HG03039 (cell line): Measurements from ENCODE around the gene ZNF385D.

Source experiments
- ATAC-seq: cut with Tn5 transposase; IDR thresholded peaks from one replicate; pipeline ENCODE4 v1.9.1; 2021; ENCODE audit warnings: mild to moderate bottlenecking, moderate library complexity; ENCODE audit not compliant: unreplicated experiment

The ZNF385D gene

DNA sequence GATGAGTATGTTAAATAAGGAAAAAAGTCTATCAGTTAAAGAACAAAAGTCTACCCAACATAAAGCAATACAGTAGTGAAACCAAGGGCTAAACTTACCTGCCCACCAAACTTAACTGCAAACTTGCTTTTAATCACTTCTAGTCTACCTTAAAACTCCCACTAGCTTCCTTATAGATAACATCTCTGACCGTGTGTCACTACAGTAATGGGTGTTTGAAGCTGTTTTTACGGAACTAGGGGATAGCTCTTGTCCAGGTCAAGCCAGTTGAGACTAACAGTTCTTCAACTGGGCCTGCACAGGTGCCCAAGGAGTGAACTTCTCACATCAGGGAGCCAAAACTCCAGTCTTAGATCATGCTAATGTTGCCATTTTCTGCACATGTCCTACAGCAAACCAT lies 132.3 kb downstream of the ZNF385D start:
- no peak for ATAC-seq

DNA sequence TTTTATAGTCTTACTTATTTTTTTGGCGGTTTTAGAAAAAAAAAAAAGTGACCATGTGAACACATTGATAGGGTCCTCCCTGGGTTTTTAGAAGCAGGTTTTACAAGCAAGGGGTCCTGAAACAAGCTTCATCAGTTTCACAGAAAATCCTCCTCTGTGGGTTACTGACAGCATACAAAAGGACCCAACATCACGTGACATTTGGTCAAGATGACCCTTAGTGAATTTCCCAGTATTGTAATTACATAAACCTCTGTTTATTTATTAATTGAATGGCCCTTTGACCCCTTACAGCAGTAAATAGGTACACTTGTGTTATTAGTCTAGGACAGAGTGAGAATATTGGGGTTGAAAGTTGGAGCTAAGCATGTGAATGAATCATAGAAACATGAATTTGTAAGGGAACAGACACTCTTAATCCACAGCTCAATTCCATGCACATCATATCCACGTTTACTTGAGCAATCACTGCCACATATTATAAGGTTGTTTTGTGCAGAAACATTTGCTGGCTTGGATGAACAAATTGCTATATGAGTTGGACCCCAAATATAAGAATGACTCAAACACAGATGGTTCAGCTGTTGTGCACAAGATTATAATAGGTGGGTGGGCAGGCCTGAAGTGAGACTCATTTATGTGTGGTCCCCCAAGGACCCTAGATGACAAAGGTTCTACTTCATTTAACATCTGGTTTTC lies 137.5 kb downstream of the ZNF385D start:
- ATAC-seq, result no peak

DNA sequence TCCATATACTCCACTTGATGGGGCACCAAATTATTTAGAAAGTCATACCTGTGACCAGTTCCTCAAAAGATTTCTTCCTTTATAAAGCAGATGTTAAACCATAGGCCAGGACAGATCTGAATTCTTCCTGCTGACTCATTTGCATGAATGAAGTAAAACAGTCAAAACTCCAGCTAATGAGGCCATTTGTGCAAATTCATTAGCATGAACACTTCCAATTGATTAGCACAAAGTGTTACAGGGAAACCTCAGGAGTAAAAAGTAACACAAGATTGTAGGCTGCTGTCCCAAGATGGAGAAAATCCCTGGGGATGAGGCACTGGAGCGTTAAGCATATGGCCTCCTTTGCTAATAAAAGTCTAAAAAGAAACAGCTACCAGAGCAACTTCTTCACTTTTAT lies 149.8 kb downstream of the ZNF385D start:
- ATAC-seq, result no peak

DNA sequence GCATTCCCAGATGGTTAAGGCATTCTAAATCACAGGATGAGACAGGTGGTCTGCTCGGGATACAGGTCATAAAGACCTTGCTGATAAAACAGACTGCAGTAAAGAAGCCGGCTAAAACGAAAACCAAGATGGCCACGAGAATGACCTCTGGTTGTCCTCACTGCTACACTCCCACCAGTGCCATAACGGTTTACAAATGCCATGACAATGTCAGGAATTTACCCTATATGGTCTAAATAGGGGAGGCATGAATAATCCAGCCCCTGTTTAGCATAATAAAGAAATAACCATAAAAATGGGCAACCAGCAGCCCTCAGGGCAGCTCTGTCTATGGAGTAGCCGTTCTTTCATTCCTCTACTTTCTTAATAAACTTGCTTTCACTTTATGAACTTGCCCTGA lies 151.1 kb downstream of the ZNF385D start:
- ATAC-seq, result no peak

DNA sequence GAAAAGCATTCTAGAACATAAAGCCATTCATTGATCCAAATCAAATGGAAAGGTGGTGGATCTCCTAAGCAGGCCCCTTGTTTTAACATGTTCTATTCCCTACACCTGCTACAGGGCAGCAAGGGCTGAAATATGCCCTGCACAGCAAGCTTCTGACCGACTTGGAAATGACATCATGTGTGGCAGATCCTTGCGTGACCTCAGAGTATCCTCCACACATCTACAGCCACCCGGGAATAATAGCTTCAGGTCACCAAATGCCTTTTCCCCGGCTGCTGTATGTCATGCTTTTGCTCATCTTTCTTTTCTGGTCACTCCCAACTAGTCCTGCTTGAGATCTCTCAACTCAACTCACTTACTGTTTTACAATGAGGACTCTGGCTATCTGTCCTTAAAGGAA lies 158.2 kb downstream of the ZNF385D start:
- no peak for ATAC-seq

DNA sequence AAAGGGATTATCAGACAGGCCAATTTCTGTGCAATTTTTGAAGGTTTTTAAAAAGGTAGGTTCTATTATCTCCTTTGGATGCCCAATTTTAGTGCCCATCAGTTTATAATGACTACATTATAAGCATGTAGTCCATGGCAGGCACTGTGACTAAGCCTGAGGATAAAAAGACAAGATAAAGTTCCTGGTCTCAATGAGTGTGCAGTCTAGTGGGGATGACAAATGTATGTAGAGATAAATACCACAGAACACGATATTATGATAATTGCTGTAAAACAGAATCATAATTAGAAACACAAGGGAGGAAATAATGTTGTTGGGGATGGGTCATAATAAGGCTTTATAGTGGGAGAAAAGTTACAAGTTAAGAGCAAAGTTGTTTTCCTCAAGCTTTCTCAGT lies 163.1 kb downstream of the ZNF385D start:
- no peak for ATAC-seq

DNA sequence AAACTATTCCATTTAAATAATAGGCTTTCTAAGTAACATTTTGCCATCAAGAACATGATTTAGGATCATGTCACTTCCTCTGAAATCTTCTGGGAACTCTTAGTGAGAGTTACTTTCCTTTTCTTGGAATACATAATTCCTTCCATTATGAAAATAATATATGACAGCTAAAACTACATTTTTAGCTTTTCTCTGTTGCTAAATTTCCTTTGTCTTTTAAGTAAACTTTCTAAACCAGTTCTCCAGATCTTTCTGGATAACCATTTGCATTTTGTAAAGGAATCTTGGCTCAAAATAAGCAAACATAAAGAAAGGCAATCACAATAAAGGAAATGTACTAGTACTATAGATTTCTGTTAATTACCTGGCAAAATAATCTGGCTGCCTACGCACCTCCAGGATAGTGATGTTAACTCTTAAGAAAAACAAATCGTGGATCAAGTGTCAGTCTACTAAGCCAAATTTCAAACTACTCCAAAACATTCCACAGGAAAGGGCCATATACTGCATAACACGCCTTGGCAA lies 165.7 kb downstream of the ZNF385D start:
- ATAC-seq, result no peak

DNA sequence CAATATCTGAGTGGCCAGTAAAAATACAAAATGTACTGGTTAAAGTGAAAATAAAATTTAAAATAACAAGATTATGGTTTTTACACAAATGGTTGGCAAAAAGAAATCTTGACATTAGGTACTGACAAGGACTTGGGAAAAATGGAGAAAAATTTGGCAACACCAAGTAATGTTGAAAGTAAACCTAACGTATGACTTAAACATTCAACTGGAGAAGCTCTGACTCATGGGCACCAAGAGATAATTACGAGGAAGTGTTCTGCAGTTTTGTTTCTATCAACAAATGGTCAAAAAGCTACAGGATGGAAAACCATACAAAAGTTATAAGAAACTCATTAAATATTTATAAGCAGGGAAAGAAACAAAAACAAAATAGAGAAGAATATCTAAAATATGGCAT lies 177.7 kb downstream of the ZNF385D start:
- no peak for ATAC-seq

DNA sequence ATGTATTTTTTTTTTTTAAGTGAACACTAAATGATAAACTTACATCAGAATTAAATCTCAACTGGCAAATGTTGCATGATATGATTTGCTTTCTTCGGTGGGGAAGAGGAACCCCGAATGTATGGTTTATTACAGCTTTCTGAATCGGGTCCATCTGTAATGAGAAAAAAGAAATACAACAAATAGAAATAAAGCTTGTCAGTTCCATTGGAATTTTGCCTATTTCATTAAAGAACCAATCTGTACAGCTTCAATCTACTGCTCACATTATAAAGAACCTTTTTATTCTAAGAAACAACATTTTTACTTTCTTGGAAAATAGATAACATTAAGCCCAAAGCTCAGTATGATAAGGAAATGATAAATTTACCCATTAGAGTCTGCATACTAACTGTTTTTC lies 186.5 kb downstream of the ZNF385D start:
- no peak for ATAC-seq

DNA sequence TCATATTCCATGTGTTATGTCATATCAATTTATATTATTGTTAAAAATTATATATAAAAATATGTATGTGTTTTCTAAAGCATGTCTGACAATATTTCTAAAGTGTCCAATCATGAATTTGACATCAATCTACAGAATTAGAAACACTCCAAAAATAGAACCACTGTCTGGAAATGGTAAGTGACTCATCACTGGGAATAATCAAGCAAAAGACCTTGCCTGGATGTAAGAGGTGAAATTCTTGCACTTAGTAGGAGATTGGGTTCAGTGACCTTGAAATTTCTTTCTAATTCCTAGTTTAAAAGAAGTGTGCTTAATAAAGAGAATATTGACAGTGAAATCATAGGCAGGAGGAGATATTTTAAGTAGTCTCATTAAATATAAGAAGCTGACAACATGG lies 188.8 kb downstream of the ZNF385D start:
- no peak for ATAC-seq

DNA sequence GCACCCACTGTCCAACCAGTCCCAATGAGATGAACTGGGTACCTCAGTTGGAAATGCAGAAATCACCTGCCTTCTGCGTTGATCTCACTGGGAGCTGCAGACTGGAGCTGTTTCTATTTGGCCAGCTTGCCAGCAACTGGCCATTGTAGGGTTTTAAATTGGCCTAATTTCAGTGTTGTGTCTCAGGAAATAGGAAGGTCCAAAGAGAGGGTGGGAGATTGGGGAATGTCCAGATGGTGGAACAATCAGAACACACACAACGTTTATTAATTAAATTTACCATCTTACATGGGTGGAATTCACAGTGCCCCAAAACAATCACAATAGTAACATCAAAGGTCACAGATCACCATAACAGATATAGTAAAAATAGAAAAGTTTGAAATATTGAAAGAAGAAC lies 189.5 kb downstream of the ZNF385D start:
- ATAC-seq, result no peak

DNA sequence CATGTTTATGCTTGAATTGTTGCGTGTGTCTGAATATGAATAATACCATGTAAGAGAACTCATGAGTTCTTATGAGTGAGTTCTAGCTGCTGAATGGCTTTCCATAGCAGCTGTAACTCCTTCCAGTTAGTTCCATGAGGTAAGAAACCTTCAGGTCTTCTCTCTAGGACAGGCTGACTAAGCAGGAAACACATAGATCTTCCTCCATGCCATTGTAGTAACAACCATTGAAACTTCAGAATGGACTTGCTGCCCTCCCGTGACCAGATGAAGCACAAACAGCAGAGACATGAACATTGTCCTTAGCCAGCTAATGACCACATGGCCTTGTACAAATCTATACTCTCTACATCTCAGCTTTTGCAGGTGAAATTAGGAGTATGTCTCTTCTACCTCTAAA lies 200.0 kb downstream of the ZNF385D start:
- no peak for ATAC-seq

DNA sequence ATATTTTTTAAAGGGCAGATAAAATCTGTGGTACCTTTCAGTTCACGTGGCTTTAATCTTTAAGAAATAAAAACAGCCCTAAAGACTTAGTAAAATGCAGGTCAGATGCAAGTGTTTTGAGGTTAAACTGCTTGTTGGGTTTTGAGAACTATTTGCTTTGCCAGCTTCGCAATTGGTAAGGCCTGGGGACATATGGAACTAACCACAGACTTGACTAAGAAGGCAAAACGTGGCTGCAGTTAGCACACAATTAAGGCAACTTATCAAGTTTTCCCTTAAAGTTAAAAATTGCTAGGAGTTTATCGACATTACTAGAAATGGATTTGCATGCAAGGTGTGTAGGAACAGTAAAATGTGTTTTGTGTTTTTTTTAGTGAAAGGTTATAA lies 206.9 kb downstream of the ZNF385D start:
- ATAC-seq, result no peak

DNA sequence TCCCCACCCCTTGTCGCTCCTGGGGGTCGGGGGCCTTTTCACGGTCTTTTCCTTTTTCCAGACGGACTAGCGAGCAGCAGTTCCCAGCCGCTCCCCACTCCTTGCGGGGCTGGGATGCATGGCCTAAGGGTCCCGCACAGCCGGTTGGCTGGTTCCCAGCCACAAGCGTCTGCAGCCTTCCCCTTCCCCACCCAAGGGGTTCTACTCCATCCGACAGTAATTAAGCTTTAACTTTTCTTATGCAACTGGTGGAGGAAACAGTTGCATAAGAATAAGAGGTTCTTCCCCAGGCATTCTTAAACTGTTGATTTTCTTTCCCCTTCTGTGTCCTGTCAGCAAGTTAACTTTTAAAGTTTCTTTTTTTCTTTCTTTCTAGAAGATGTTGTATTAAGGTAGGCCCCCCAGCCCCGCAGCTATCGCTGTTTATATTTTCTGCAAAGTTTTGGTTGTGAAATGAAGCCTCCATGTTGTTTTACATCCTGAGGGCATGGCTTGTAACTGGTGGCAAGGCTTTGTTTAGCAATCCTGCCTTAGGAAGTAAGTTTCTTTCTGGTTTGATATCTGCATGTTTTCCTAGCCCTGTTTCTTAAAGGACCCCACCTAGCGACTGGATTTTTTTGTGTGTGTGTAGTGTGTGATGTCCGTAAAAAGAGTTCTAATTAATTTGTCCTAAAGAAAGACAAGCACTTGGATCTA lies 207.5 kb downstream of the ZNF385D start:
- ATAC-seq, result no peak

DNA sequence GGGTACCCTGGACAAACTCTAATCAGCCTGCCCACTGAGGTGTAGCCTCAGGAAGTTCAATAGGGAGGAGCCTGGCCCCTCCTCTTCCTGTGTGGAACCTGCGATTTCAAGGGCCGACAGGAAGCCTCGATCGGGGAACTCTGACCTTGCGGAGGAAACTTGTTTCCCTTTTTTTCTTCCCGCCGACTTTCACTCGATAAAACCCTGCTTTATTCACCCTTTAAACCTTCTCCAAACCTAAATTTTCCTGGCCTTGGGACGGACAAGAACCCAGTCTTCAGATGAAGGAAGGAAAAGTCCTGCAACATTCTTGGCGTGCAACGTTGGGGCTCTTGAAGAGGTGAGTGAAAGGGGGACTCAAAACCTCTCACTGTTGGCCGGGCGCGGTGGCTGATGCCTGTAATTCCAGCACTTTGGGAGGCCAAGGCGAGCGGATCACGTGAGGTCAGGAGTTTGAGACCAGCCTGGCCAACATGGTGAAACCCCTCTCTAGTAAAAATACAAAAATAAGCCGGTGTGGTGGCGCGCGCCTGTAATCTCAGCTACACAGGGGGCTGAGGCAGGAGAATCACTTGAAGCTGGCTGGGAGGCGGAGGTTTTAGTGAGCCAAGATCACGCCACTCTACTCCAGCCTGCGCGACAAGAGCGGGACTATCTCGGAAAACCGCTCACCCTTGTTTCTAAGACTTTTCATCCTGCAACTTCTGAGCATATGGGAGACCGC lies 208.2 kb downstream of the ZNF385D start:
- ATAC-seq, result no peak

DNA sequence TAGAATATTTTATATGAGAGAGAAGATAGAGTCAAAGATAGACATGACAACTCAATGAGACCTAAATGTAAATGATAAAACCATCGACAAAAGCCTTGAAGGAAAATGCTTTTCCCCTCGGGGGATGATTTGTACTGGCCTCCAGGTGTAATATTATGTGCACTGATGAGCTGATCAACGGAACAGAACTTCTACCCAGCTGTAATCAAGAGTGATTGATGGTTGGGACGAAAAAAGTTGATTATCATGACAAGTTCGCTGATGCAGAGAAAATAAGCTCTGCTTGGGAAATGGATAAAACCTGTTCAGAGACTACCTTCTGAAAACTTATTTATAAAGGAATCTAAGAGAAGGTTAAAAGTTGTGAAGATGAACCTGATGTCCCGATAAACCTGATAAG lies 210.7 kb downstream of the ZNF385D start:
- ATAC-seq, result no peak

DNA sequence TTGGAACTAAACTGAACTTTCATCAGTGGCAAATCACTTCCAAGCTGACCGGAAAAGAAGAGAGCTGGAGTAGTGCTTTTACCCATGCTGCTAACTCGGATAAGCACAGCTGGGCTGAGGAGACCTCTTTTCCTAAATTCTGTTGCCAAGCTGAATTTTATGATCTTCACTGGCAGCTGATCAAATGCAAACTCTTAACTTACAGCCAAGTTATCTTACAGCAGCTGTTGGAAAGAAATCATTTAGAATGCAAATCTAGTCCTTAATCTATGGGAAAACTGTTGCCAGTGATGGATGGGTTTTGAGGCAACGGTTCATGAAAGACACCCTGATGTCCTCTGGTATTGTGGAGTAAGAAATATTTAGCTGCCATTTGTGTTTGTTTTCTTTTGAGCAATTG lies 216.5 kb downstream of the ZNF385D start:
- no peak for ATAC-seq

DNA sequence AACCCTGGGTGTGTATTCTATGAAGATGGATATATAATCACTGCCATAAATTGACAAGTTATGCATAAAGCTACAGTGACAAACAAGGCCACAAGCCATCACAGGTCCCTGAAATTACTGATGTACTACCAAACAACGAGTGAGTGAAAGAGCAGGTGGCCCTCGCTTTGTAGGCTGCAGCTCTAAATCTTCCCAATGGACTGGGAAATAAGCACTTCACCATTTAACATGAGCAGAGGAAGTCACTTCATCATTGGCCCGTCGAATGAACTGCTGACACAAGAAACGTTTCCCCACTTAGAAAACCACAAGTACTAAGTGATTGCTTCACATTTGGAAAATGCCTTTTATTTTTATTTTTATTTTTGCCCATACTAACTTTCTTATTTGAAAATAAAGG lies 218.0 kb downstream of the ZNF385D start:
- ATAC-seq, result no peak

DNA sequence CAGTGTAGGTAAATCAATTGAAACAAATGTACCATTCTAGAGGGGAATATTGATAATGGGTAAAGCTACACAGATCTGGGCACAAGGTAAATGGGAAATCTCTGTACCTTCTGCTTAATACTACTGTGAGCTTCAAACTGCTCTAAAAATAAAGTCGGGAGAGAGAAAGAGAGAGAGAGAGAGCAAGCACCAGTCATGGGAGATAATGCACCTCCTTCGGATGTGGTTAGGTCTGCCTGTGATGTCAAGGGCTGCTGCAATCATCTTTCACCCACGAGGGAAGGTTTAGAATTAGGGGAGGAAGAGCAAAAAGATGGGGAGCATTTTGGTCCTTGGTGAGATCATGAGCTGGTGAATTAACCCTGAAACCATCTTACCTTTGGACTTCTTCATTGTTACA lies 219.1 kb downstream of the ZNF385D start:
- ATAC-seq, result no peak

DNA sequence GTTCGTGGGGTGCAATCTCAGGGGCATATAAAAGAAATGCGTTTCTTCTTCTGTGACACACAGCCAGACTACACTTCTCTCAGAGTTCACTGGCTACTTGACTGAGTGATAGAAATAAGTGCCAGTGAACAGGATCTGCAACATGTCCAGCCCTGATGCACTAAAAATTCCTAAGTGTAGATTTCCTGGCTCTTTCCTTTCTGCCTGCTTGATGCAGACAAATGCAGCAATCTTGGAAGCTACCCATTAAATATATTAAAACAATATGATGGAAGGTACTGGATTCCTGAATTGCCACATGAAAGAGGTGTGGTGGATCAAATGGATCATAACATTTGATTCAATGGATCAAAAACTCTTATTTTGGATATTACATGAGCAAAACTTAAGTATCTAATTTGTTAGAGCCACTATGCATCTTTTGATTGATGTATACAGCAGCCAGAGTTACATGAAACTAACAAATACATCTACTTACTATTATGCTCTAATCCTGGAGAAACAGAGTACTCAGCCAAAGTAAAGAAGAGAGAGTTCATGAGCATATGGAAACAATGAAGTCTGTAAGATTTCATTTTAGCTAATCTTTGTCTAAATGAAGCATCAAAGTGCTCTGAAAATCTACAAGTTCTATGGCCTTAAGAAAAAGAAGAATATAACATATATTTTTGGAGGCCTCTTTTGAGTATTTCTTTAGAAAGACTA lies 222.6 kb downstream of the ZNF385D start:
- ATAC-seq, result no peak

DNA sequence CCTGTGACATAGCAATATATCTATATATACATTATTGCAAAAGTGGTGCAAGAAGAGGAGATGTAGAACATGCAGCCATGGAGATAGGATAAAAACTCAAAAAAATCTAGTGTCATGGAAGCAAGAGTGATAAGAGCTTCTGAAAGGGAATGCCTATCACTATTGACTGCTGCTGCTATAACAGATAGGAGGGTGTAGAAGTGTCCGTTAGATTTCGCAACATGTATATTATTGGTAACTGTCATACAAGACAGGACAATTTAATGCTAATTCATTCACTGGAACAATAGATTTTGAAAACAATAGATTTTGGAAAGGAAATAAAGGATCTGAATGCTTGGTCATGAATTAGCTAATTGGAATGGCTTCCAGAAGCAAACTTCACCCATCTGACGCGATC lies 224.5 kb downstream of the ZNF385D start:
- ATAC-seq, result no peak
